Measurements from ENCODE around the gene BIRC7. TPM values are rescaled to one million over a fixed set of nuclear protein-coding genes. Genes with fewer than 3 reads are reported as not detected.

The BIRC7 gene
- total and polyA plus RNA-seq, 2 donors (not counting 3 experiments of a cell fraction or from before 2014, with no cell fraction given): not detected

DNA sequence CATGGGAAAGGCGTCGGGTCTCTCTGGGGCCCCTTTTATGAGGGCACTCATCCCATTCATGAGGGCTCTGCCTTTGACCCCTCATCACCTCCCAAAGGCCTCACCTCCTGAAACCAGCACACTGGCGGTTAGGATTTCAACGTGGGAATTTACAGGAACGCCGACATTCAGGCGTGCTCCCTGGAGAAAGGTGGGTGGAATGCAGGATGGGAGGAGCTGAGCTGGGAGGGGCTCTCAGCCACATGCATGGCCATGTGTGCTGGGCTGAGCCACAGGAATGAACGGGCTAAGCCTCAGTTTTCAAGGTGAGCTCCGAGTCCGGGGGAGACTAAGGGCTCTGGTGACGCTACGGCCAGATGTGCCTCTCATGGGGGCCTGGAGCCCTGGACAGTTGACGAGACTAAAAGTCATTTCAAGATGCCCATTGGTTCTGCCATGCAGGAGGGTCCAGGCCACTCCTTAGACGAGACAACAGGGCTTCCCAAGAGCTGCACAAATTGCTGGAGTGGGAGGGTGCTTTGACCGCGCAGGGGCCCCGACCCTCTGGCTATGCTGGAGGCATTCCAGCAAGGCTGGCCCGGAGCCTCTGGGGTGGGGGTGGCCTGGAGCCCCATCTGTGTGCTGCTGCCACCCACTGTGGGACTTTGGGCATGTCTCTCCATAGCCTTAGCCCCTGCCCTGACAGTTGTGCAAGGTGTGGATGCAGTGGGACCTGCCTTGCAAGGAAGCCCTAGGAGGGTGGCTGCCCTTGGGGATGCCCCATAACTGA is 33.1 kb downstream of the BIRC7 start:
- Histone ChIP-seq H2AFZ (ENCODE audit: low read depth, low read length) (no peak overlapping the region), H4K20me1 (replicated peaks; ENCODE audit: control insufficient read depth, extremely low read depth, insufficient read depth, low read length) (no peaks in the 10 kb centered on the region), H3K4me2 (ENCODE audit: insufficient read depth, low read length) (no peak overlapping the region), H3K36me3 (ENCODE audit: control insufficient read depth in 2 of 2, extremely low read depth in 1 of 2, insufficient read depth in 2 of 2, low read length in 2 of 2) (no peaks in the 10 kb centered on the region), H3K9ac (replicated peaks; ENCODE audit: extremely low read depth, insufficient read depth, low read length) (no peak overlapping the region), H3K27ac (ENCODE audit: insufficient read depth, low read depth, low read length) (no peak overlapping the region), H3K9me3 (replicated peaks; ENCODE audit: control insufficient read depth, insufficient read depth, low read length) (no peaks in the 10 kb centered on the region), H3K4me3 (replicated peaks in 1 of 3; ENCODE audit: insufficient read depth in 1 of 3, low read depth in 1 of 3, low read length in 3 of 3) (no peak overlapping the region), H3K4me1 (ENCODE audit: control insufficient read depth, extremely low read depth, insufficient read depth, low read length) (peaks cover 4% of the 10 kb centered on the region), H3K27me3 (ENCODE audit: control insufficient read depth in 2 of 2, insufficient read depth in 2 of 2, low read length in 2 of 2) (peaks cover 0 to 1% of the 10 kb centered on the region in 2 experiments), H3K9me1 (replicated peaks; ENCODE audit: control insufficient read depth, extremely low read depth, insufficient read depth, low read length) (no peaks in the 10 kb centered on the region), H3K79me2 (ENCODE audit: control insufficient read depth, insufficient read depth, low read length) (peaks cover 12% of the 10 kb centered on the region)
- ChIA-PET POLR2A (no interaction called here), CTCF (interaction anchor here (1.3 to 2.4 kb wide), 2 partner anchors 40 to 46 kb away, joined by 3 to 7 read pairs; no protein-coding TSS in a partner anchor)
- no peak for FAIRE-seq
- intact Hi-C loops (cut with micrococcal nuclease): no loop called here
- DNase-seq (ENCODE audit: low read depth, low spot score): no peak
- dilution Hi-C loops (cut with MboI; ENCODE audit: extremely low pct_ligation_motif_present, low sequenced_read_pairs): no loop called here
- BruUV-seq (replicated peaks): no TSS peak
- no peak for TF ChIP-seq GATA2 (IDR thresholded peaks at IDR 0.05; ENCODE audit: insufficient read depth, insufficient read length, low read depth, low read length)
- TF ChIP-seq POLR2AphosphoS5 (IDR thresholded peaks at IDR 0.05; ENCODE audit: insufficient read depth, low read depth, low read length): no peak

DNA sequence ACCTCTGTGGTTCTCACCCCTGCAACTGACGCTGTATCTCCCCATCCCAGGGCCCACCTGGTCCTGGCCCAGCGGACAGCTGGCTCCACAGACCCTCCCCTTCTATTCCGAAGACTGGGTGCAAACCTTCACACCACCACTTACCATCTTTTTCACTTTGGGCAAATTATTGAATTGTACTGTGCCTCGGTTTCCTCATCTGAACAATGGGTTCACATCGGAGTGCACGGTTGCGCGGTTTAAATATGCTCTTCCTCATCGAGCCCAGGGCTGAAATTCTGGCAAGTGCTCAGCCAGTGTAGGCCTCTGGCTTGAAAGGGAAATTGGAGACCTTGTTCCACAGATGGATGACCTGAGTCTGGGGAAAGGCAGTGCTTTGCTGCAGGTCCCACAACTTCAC is 34.0 kb downstream of the BIRC7 start:
- H3K9me1 ChIP-seq (replicated peaks; ENCODE audit: control insufficient read depth, extremely low read depth, insufficient read depth, low read length): no peaks in the 10 kb centered on the region
- H3K27me3 ChIP-seq (ENCODE audit: control insufficient read depth in 2 of 2, insufficient read depth in 2 of 2, low read length in 2 of 2): peaks cover 0 to 1% of the 10 kb centered on the region in 2 experiments
- H2AFZ ChIP-seq (ENCODE audit: low read depth, low read length): no peak overlapping the region
- peaks cover 20% of the 10 kb centered on the region for H3K79me2 ChIP-seq (ENCODE audit: control insufficient read depth, insufficient read depth, low read length)
- H3K9ac ChIP-seq (replicated peaks; ENCODE audit: extremely low read depth, insufficient read depth, low read length): no peak overlapping the region
- H3K27ac ChIP-seq (ENCODE audit: insufficient read depth, low read depth, low read length): no peak overlapping the region
- no TSS peak for BruUV-seq (replicated peaks)
- no peaks in the 10 kb centered on the region for H3K9me3 ChIP-seq (replicated peaks; ENCODE audit: control insufficient read depth, insufficient read depth, low read length)
- TF ChIP-seq JUN (IDR thresholded peaks at IDR 0.05; ENCODE audit: borderline replicate concordance, insufficient read depth, insufficient read length, low read depth) (no peak), EZH2 (IDR thresholded peaks at IDR 0.05; ENCODE audit: borderline replicate concordance, low read depth, low read length, severe bottlenecking) (no peak), GATA2 (IDR thresholded peaks at IDR 0.05; ENCODE audit: insufficient read depth, insufficient read length, low read depth, low read length) (no peak), POLR2A (IDR thresholded peaks at IDR 0.05; ENCODE audit: low read depth, low read length) (no peak), POLR2AphosphoS5 (IDR thresholded peaks at IDR 0.05; ENCODE audit: insufficient read depth, low read depth, low read length) (no peak), MYC (IDR thresholded peaks at IDR 0.05; ENCODE audit: low read depth, low read length) (no peak), FOS (IDR thresholded peaks at IDR 0.05; ENCODE audit: borderline replicate concordance, insufficient read depth, low read length) (no peak)
- TF ChIP-seq, protein P1, sequence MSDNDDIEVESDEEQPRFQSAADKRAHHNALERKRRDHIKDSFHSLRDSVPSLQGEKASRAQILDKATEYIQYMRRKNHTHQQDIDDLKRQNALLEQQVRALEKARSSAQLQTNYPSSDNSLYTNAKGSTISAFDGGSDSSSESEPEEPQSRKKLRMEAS (IDR thresholded peaks at IDR 0.05; ENCODE audit: insufficient read depth, insufficient read length): no peak
- TF ChIP-seq, protein P2, sequence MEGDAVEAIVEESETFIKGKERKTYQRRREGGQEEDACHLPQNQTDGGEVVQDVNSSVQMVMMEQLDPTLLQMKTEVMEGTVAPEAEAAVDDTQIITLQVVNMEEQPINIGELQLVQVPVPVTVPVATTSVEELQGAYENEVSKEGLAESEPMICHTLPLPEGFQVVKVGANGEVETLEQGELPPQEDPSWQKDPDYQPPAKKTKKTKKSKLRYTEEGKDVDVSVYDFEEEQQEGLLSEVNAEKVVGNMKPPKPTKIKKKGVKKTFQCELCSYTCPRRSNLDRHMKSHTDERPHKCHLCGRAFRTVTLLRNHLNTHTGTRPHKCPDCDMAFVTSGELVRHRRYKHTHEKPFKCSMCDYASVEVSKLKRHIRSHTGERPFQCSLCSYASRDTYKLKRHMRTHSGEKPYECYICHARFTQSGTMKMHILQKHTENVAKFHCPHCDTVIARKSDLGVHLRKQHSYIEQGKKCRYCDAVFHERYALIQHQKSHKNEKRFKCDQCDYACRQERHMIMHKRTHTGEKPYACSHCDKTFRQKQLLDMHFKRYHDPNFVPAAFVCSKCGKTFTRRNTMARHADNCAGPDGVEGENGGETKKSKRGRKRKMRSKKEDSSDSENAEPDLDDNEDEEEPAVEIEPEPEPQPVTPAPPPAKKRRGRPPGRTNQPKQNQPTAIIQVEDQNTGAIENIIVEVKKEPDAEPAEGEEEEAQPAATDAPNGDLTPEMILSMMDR (IDR thresholded peaks at IDR 0.05; ENCODE audit: extremely low read depth in 1 of 2, insufficient read depth in 1 of 2, low read depth in 1 of 2, low read length in 2 of 2): no peak
- no peaks in the 10 kb centered on the region for H4K20me1 ChIP-seq (replicated peaks; ENCODE audit: control insufficient read depth, extremely low read depth, insufficient read depth, low read length)
- dilution Hi-C loops (cut with MboI; ENCODE audit: extremely low pct_ligation_motif_present, low sequenced_read_pairs): no loop called here
- H3K4me2 ChIP-seq (ENCODE audit: insufficient read depth, low read length): no peak overlapping the region
- intact Hi-C loops (cut with micrococcal nuclease): loop anchor here (5.0 kb wide), 1 partner anchor 32 kb away; the partner anchor contains the start of gene BIRC7
- ChIA-PET POLR2A (no interaction called here), CTCF (interaction anchor here (1.6 kb wide), 1 partner anchor 46 kb away, joined by 5 read pairs; no protein-coding TSS in a partner anchor)
- H3K4me1 ChIP-seq (ENCODE audit: control insufficient read depth, extremely low read depth, insufficient read depth, low read length): peaks cover 6% of the 10 kb centered on the region
- no peak for FAIRE-seq
- no peaks in the 10 kb centered on the region for H3K36me3 ChIP-seq (ENCODE audit: control insufficient read depth in 2 of 2, extremely low read depth in 1 of 2, insufficient read depth in 2 of 2, low read length in 2 of 2)
- no peak for DNase-seq (ENCODE audit: low read depth, low spot score)
- no peak overlapping the region for H3K4me3 ChIP-seq (replicated peaks in 1 of 3; ENCODE audit: insufficient read depth in 1 of 3, low read depth in 1 of 3, low read length in 3 of 3)

Measured in endothelial cell of umbilical vein (primary cell).